HG03469 (cell line): ENCODE results near the gene SMC1B.
"Not testable (repeated sequence)": the region's sequence is repeated elsewhere in the genome, so short reads cannot be mapped to it uniquely, and the experiment has no call there.

Source experiments
- ATAC-seq: cut with Tn5 transposase; IDR thresholded peaks from one replicate; pipeline ENCODE4 v1.9.1; 2021; ENCODE audit warnings: mild to moderate bottlenecking, moderate library complexity, moderate number of reproducible peaks; ENCODE audit not compliant: unreplicated experiment

The SMC1B gene

GRCh38 chr22:45421349-45422055 lies 8.1 kb upstream of the SMC1B start:
- no peak for ATAC-seq

- ATAC-seq = no peak
Measured at GRCh38 chr22:45420539-45420938, 7.1 kb upstream of the SMC1B start.

GRCh38 chr22:45420011-45420410 lies 6.6 kb upstream of the SMC1B start:
- ATAC-seq = no peak

GRCh38 chr22:45418770-45419138 lies 5.4 kb upstream of the SMC1B start:
- no peak for ATAC-seq

- no peak for ATAC-seq
Measured at GRCh38 chr22:45418056-45418769, 4.8 kb upstream of the SMC1B start.

GRCh38 chr22:45413013-45413367 lies 409 bp downstream of the SMC1B start:
- ATAC-seq = no peak

GRCh38 chr22:45407793-45408192 lies 5.6 kb downstream of the SMC1B start:
- no peak for ATAC-seq

- ATAC-seq = no peak
Measured at GRCh38 chr22:45402466-45402985, 10.9 kb downstream of the SMC1B start.

GRCh38 chr22:45399712-45400445 lies 13.5 kb downstream of the SMC1B start:
- no peak for ATAC-seq

GRCh38 chr22:45398214-45398613 lies 15.2 kb downstream of the SMC1B start:
- no peak for ATAC-seq

- ATAC-seq = no peak
Measured at GRCh38 chr22:45397806-45398205, 15.6 kb downstream of the SMC1B start.

GRCh38 chr22:45389546-45389945 lies 23.9 kb downstream of the SMC1B start:
- ATAC-seq = no peak

- ATAC-seq = no peak
Measured at GRCh38 chr22:45381348-45381747, 32.1 kb downstream of the SMC1B start.

GRCh38 chr22:45376703-45377102 lies 36.7 kb downstream of the SMC1B start:
- ATAC-seq = no peak

- ATAC-seq = no peak
Measured at GRCh38 chr22:45376009-45376408, 37.4 kb downstream of the SMC1B start.

- ATAC-seq = not testable (repeated sequence)
Measured at GRCh38 chr22:45373592-45373991, 39.8 kb downstream of the SMC1B start.

- ATAC-seq = no peak
Measured at GRCh38 chr22:45366713-45367112, 46.7 kb downstream of the SMC1B start.

GRCh38 chr22:45359627-45360026 lies 53.8 kb downstream of the SMC1B start:
- no peak for ATAC-seq

GRCh38 chr22:45358127-45358526 lies 55.3 kb downstream of the SMC1B start:
- no peak for ATAC-seq

- ATAC-seq = no peak
Measured at GRCh38 chr22:45357490-45357889, 55.9 kb downstream of the SMC1B start.

GRCh38 chr22:45353786-45354185 lies 59.6 kb downstream of the SMC1B start:
- no peak for ATAC-seq

GRCh38 chr22:45352757-45353156 lies 60.6 kb downstream of the SMC1B start:
- ATAC-seq = not testable (repeated sequence)
